DOHH2 (cell line): ENCODE results near the gene DPYSL5.

Source experiments
- H3F3A ChIP-seq: fragments of 200-600 bp; sonication (generic), shearing (Covaris generic); 2 replicates; pipeline ENCODE4 v1.6.0; 2016; ENCODE audit warnings: antibody characterized with exemption, mild to moderate bottlenecking; ENCODE audit not compliant: control insufficient read depth, insufficient read depth
- H3K27ac ChIP-seq: fragments of 200-600 bp; sonication (generic); 2 replicates; pipeline ENCODE4 v1.5.1; 2014; ENCODE audit warnings: low read depth, mild to moderate bottlenecking, low read length, moderate library complexity
- H3K27me3 ChIP-seq: fragments of 200-600 bp; sonication (generic); 2 replicates; pipeline ENCODE4 v1.6.1; 2014; ENCODE audit warnings: mild to moderate bottlenecking, low read length, mixed read lengths; ENCODE audit not compliant: control insufficient read depth
- H3K36me3 ChIP-seq: fragments of 200-600 bp; sonication (generic); 2 replicates; pipeline ENCODE4 v1.6.1; 2014; ENCODE audit warnings: mild to moderate bottlenecking, low read length, moderate library complexity, mixed read lengths; ENCODE audit not compliant: control insufficient read depth
- H3K4me1 ChIP-seq: fragments of 200-600 bp; sonication (generic); 2 replicates; pipeline ENCODE4 v1.6.1; 2014; ENCODE audit warnings: mild to moderate bottlenecking, low read length, mixed read lengths; ENCODE audit not compliant: control insufficient read depth
- H3K4me2 ChIP-seq: fragments of 200-600 bp; sonication (generic); 2 replicates; pipeline ENCODE4 v1.6.0; 2014; ENCODE audit warnings: mild to moderate bottlenecking, low read length, moderate library complexity
- H3K4me3 ChIP-seq: fragments of 200-600 bp; sonication (generic); 2 replicates; pipeline ENCODE4 v1.5.1; 2014; ENCODE audit warnings: mild to moderate bottlenecking, low read length, mixed read lengths
- H3K79me2 ChIP-seq: fragments of 200-600 bp; sonication (generic); 2 replicates; pipeline ENCODE4 v1.6.1; 2014; ENCODE audit warnings: mild to moderate bottlenecking, low read length, mixed read lengths; ENCODE audit not compliant: control insufficient read depth
- H3K9me2 ChIP-seq: fragments of 200-600 bp; sonication (generic); replicated peaks from 2 replicates; pipeline ENCODE4 v1.6.1; 2014; ENCODE audit warnings: mild to moderate bottlenecking, low read length, mixed read lengths; ENCODE audit not compliant: control insufficient read depth
- H3K9me3 ChIP-seq: fragments of 200-600 bp; sonication (generic); 2 replicates; pipeline ENCODE4 v1.6.1; 2014; ENCODE audit warnings: antibody characterized with exemption, low read length, mixed read lengths; ENCODE audit not compliant: control insufficient read depth, insufficient read depth
- H4K20me1 ChIP-seq: fragments of 200-600 bp; sonication (generic); 2 replicates; pipeline ENCODE4 v1.6.0; 2014; ENCODE audit warnings: low read depth, mild to moderate bottlenecking, antibody characterized with exemption, low read length, moderate library complexity; ENCODE audit not compliant: control insufficient read depth, insufficient read depth
- EZH2phosphoT487 ChIP-seq: fragments of 200-600 bp; sonication (generic); IDR thresholded peaks from 2 replicates; pipeline ENCODE4 v1.6.1; 2017; ENCODE audit warnings: borderline replicate concordance, mild to moderate bottlenecking, antibody characterized with exemption, low read length, moderate library complexity, mixed read lengths
- TF ChIP-seq, protein P1 (sequence below): fragments of 200-600 bp; sonication (generic); IDR thresholded peaks from one replicate; pipeline ENCODE4 v1.5.1; 2014; ENCODE audit warnings: antibody characterized with exemption, mild to moderate bottlenecking, low read depth, low read length; ENCODE audit not compliant: poor library complexity, severe bottlenecking

The DPYSL5 gene

DNA sequence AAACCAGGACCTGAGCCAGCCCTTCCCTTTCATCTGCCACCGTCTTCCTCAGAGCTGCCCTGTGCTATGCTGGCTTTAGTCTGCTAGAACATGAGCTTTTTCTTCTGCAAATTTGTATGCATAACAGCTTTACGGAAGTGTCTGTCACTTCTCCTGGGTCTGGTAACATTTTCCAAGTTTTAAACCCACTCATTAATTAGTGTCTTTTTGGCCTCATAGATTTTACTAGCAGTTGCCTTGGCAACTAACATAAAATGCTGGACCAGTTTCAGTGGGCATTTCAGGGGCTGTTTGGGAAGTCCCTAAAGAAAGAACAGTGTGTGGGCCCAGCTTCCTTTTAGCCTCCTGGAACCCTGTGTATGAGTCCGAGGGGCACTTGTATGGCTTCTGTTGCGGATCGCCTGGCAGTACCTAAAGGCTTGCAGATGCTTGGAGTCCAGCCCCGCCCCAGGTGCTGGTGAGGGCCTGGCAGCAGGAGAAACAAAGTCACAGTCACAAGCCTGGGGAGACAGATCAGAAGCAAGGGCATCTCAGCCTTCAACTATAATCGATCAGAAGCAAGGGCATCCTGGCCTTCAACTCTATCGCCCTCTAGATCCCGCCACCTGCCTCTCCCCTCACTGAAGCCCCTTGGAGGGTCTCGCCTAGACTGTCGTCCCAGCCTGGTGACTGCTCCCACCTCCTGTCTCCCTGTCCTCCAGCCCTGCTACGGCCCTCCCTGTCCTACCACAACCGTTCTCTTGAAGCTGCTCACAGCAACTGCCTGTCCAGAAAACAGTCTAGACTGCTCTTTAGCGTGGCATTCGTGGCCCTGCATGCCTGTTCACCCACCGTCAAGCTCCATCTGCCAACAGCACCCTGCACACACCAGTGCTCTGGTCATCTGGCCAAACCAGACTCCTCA, 85.8 kb downstream of the DPYSL5 start:
- Histone ChIP-seq H3K36me3 (no peaks in the 10 kb centered on the region), H4K20me1 (no peaks in the 10 kb centered on the region), H3K4me1 (no peaks in the 10 kb centered on the region)

DNA sequence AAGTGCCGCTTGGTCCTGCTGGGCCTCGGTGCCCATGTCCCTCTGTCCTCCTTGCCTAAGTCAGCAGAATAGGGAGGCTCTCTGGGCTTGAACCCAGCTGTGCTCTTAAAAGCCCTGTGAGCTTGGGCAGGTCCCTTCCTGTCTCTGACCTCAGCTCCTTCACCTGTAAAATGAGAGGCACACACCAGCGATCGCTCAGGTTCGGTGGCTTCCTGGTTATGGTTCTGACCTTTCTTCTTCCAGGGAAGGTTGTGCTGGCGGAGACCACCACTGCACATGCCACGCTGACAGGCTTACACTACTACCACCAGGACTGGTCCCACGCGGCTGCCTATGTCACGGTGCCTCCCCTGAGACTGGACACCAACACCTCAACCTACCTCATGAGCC, 86.4 kb downstream of the DPYSL5 start:
- Histone ChIP-seq H3K79me2 (no peaks in the 10 kb centered on the region), H3K4me2 (no peak overlapping the region), H3K4me3 (no peak overlapping the region), H3K9me2 (no peaks in the 10 kb centered on the region), H3K4me1 (no peaks in the 10 kb centered on the region), H4K20me1 (no peaks in the 10 kb centered on the region), H3K27me3 (no peaks in the 10 kb centered on the region), H3K36me3 (no peaks in the 10 kb centered on the region), H3K9me3 (no peaks in the 10 kb centered on the region), H3F3A (no peaks in the 10 kb centered on the region), H3K27ac (no peak overlapping the region)
- no peak for TF ChIP-seq EZH2phosphoT487
- TF ChIP-seq, protein P1, sequence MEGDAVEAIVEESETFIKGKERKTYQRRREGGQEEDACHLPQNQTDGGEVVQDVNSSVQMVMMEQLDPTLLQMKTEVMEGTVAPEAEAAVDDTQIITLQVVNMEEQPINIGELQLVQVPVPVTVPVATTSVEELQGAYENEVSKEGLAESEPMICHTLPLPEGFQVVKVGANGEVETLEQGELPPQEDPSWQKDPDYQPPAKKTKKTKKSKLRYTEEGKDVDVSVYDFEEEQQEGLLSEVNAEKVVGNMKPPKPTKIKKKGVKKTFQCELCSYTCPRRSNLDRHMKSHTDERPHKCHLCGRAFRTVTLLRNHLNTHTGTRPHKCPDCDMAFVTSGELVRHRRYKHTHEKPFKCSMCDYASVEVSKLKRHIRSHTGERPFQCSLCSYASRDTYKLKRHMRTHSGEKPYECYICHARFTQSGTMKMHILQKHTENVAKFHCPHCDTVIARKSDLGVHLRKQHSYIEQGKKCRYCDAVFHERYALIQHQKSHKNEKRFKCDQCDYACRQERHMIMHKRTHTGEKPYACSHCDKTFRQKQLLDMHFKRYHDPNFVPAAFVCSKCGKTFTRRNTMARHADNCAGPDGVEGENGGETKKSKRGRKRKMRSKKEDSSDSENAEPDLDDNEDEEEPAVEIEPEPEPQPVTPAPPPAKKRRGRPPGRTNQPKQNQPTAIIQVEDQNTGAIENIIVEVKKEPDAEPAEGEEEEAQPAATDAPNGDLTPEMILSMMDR = no peak

More for the DNA sequence above, 85.8 kb downstream of the DPYSL5 start:
- no peaks in the 10 kb centered on the region for H3K9me3 ChIP-seq
- H3K9me2 ChIP-seq = no peaks in the 10 kb centered on the region
- H3K4me2 ChIP-seq = no peak overlapping the region
- TF ChIP-seq, protein P1 = no peak
- TF ChIP-seq EZH2phosphoT487 = no peak
- H3F3A ChIP-seq = no peaks in the 10 kb centered on the region
- no peak overlapping the region for H3K4me3 ChIP-seq
- H3K27me3 ChIP-seq = no peaks in the 10 kb centered on the region
- H3K27ac ChIP-seq = no peak overlapping the region
- no peaks in the 10 kb centered on the region for H3K79me2 ChIP-seq

DNA sequence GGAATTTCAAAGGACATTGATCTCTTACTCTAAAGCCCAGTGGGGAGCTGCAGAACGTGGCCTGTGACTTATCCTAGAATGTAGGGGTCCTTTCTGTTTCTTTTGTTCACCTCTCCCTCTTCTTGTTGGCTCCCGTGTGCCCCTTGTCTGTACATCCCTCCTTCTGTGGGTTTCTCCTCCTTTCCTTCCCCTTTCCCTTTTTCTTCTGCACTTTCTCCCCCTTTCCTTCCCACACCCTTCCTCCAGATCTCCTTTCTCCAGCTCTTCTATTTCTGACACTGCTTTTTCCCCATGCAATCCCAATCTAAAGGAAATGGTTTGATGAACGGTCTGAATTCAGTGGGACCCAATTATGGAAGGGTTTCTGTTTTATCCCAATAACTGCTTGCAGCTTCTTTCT, 87.1 kb downstream of the DPYSL5 start:
- no peaks in the 10 kb centered on the region for H3K9me3 ChIP-seq

More for the DNA sequence above, 87.1 kb downstream of the DPYSL5 start:
- no peaks in the 10 kb centered on the region for H3K36me3 ChIP-seq
- no peak overlapping the region for H3K4me3 ChIP-seq
- no peaks in the 10 kb centered on the region for H3K79me2 ChIP-seq
- H3K27ac ChIP-seq = no peak overlapping the region
- no peaks in the 10 kb centered on the region for H3K4me1 ChIP-seq
- H3K9me2 ChIP-seq = no peaks in the 10 kb centered on the region
- no peaks in the 10 kb centered on the region for H3F3A ChIP-seq
- TF ChIP-seq, protein P1 = no peak
- TF ChIP-seq EZH2phosphoT487 = no peak
- no peaks in the 10 kb centered on the region for H3K27me3 ChIP-seq
- no peaks in the 10 kb centered on the region for H4K20me1 ChIP-seq
- no peak overlapping the region for H3K4me2 ChIP-seq
